Right lobe of liver (tissue), 4 donors: Measurements from ENCODE around the gene SDR9C7.
"Not testable (repeated sequence)": the region's sequence is repeated elsewhere in the genome, so short reads cannot be mapped to it uniquely, and the experiment has no call there.

ENCODE experiments used
- POLR2A ChIP-seq: fragments of 450-650 bp; IDR thresholded peaks from one replicate; pipeline ENCODE4 v1.6.1; 2017; ENCODE audit warnings: antibody characterized with exemption, mild to moderate bottlenecking
- TF ChIP-seq, protein P1 (sequence below), 4 donors: fragments of 200-600 bp in 3 of 4; fragments of 450-650 bp in 1 of 4; IDR thresholded peaks; one replicate each; pipeline versions ENCODE4 v1.5.1 to v1.8.0; 2016 to 2022; ENCODE audit warnings: antibody characterized with exemption in 4 of 4, mild to moderate bottlenecking in 2 of 4
- donor health status: DM: no; HTN: no; CAD: no.
- donor health status: DM: no; HTN: no; CAD: no.
- donor health status: DM: no; HTN: yes; CAD: no.

DNA sequence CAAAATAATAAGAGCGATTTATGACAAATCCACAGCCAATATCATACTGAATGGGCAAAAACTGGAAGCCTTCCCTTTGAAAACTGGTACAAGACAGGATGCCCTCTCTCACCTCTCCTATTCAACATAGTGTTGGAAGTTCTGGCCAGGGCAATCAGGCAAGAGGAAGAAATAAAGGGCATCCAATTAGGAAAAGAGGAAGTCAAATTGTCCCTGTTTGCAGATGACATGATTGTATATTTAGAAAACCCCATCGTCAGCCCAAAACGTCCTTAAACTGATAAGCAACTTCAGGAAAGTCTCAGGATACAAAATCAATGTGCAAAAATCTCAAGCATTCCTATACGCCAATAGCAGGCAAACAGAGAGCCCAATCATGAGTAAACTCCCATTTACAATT, 28.0 kb upstream of the SDR9C7 start:
- TF ChIP-seq, protein P1, sequence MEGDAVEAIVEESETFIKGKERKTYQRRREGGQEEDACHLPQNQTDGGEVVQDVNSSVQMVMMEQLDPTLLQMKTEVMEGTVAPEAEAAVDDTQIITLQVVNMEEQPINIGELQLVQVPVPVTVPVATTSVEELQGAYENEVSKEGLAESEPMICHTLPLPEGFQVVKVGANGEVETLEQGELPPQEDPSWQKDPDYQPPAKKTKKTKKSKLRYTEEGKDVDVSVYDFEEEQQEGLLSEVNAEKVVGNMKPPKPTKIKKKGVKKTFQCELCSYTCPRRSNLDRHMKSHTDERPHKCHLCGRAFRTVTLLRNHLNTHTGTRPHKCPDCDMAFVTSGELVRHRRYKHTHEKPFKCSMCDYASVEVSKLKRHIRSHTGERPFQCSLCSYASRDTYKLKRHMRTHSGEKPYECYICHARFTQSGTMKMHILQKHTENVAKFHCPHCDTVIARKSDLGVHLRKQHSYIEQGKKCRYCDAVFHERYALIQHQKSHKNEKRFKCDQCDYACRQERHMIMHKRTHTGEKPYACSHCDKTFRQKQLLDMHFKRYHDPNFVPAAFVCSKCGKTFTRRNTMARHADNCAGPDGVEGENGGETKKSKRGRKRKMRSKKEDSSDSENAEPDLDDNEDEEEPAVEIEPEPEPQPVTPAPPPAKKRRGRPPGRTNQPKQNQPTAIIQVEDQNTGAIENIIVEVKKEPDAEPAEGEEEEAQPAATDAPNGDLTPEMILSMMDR (IDR thresholded peaks at IDR 0.05) = not testable (repeated sequence)
- TF ChIP-seq POLR2A = not testable (repeated sequence)
